ENCODE results near the gene PLAAT3. TPM values are rescaled to one million over a fixed set of nuclear protein-coding genes. Genes with fewer than 3 reads are reported as not detected.
"Not testable (repeated sequence)": the region's sequence is repeated elsewhere in the genome, so short reads cannot be mapped to it uniquely, and the experiment has no call there.

The PLAAT3 gene
- total RNA-seq, 1 donor from 2014 or later: 2.3 TPM

DNA sequence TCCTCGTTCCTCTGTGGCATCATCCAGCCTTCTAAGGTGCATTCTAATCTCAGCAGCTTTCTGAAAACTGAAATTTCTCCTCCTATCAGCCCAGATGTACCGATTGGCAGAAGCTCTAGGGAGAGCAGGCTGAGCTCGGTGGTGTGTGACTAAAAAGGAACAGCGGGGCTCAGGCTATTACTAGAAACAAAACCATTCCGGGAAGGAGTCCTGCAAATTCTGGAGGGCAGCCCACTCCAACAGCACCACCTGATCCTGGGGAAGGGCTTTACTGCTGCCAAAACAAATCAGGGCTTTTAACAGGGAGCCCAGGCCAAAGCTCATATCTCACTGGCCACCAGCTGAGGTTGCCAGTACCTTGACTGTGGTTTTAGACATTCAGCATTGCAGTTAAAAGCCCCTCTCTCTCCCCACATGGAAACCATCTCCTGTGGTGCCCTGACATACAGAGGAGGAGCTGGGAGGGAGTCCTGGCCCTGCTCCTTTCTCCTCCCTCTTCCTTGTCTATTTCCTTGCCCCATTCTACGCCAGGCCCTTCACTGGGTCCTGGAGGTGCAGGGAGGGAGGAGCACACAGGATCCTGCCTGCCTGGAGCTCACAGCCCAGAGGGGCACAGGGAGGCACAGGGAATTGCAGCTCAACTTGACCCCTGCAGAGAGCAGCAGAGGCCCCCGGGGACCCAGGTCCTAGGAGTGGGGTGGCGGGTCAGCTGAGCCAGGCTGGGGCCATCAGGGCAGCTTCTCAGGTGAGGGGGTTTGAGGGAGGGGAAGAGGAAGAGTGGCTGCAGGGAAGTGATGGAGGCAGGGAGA is 76.7 kb downstream of the PLAAT3 start:
- peaks cover 61% of the 10 kb centered on the region for H3K4me1 Mint-ChIP-seq (ENCODE audit: low read depth)
- peak overlapping the region; percentile 91 for H3K27ac Mint-ChIP-seq
- no peak for DNase-seq (ENCODE audit: low spot score)
- peaks cover 15% of the 10 kb centered on the region for H3K36me3 Mint-ChIP-seq (ENCODE audit: low read depth)
- no peaks in the 10 kb centered on the region for H3K9me3 Mint-ChIP-seq
- intact Hi-C loops (cut with micrococcal nuclease): loop anchor here (5.0 kb wide), 1 partner anchor 100 kb away; no protein-coding TSS in a partner anchor
- peak overlapping the region; percentile 86 for H3K4me3 Mint-ChIP-seq
- H3K27me3 Mint-ChIP-seq (ENCODE audit: insufficient read depth): no peaks in the 10 kb centered on the region

DNA sequence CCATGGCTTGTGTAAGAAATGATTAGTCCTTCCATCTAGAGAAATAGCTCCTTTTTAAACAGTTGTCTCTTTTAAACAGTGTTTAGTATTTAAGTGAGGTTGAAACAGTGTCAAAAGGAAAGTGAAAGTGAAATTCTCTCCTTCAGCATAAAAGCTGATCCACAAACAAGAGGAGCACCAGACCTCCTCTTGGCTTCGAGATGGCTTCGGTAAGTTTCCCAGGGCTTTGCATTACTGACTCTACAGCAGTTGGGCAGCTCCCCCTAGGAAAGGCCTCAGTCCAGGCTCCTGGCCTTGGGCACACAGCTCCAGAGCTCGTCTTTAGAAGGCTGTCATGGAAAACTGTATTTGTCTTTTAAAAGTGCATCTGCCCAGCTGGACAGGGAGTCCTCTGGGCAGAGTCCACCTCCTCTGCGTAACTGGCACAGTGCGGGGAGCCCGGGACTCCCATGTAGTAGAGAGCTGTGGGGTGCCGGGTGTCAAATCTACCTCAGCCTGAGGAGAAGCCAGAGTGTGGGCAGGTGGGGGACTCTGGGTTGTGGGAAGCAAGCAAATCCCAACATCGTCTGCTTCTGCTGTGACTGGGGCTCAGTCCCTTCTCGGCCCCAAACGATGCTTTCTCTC is 77.5 kb downstream of the PLAAT3 start, which contains the start of gene PLAAT4:
PLAAT4 (plus strand) TSS at position 140 of the 624 bp plus-strand sequence; CDS start at position 201, 61 bp downstream.
- intact Hi-C loops (cut with micrococcal nuclease): loop anchor here (5.0 kb wide), 1 partner anchor 101 kb away; no protein-coding TSS in a partner anchor
- no peaks in the 10 kb centered on the region for H3K27me3 Mint-ChIP-seq (ENCODE audit: insufficient read depth)
- peak within 1 kb of the TSS; percentile 86 for H3K4me3 Mint-ChIP-seq
- H3K27ac Mint-ChIP-seq: peak within 1 kb of the TSS; percentile 91
- peak; percentile 41 for DNase-seq (ENCODE audit: low spot score)
- peaks cover 11% of the 10 kb centered on the region for H3K36me3 Mint-ChIP-seq (ENCODE audit: low read depth)
- no peaks in the 10 kb centered on the region for H3K9me3 Mint-ChIP-seq
- H3K4me1 Mint-ChIP-seq (ENCODE audit: low read depth): peaks cover 69% of the 10 kb centered on the region

GRCh38 chr11:63535734-63536133 is 78.5 kb downstream of the PLAAT3 start:
- intact Hi-C loops (cut with micrococcal nuclease): loop anchor here (1.0 to 5.0 kb wide), 4 partner anchors 18 to 136 kb away; partner anchors contain the start of gene ATL3
- H3K27me3 Mint-ChIP-seq (ENCODE audit: insufficient read depth): no peaks in the 10 kb centered on the region
- peak overlapping the region; percentile 86 for H3K4me3 Mint-ChIP-seq
- DNase-seq (ENCODE audit: low spot score): peak; percentile 34
- H3K9me3 Mint-ChIP-seq: no peaks in the 10 kb centered on the region
- H3K36me3 Mint-ChIP-seq (ENCODE audit: low read depth): peaks cover 11% of the 10 kb centered on the region
- peaks cover 77% of the 10 kb centered on the region for H3K4me1 Mint-ChIP-seq (ENCODE audit: low read depth)
- peak overlapping the region; percentile 91 for H3K27ac Mint-ChIP-seq

- H3K36me3 Mint-ChIP-seq (ENCODE audit: low read depth): peaks cover 6% of the 10 kb centered on the region
- DNase-seq (ENCODE audit: low spot score): peak; percentile 32
- intact Hi-C loops (cut with micrococcal nuclease): loop anchor here (1.0 to 5.0 kb wide), 4 partner anchors 18 to 136 kb away; partner anchors contain the start of gene ATL3
- peak overlapping the region; percentile 91 for H3K27ac Mint-ChIP-seq
- peaks cover 81% of the 10 kb centered on the region for H3K4me1 Mint-ChIP-seq (ENCODE audit: low read depth)
- H3K9me3 Mint-ChIP-seq: no peaks in the 10 kb centered on the region
- H3K27me3 Mint-ChIP-seq (ENCODE audit: insufficient read depth): no peaks in the 10 kb centered on the region
- peak overlapping the region; percentile 86 for H3K4me3 Mint-ChIP-seq
Measured at GRCh38 chr11:63534895-63535461, 79.3 kb downstream of the PLAAT3 start.

DNA sequence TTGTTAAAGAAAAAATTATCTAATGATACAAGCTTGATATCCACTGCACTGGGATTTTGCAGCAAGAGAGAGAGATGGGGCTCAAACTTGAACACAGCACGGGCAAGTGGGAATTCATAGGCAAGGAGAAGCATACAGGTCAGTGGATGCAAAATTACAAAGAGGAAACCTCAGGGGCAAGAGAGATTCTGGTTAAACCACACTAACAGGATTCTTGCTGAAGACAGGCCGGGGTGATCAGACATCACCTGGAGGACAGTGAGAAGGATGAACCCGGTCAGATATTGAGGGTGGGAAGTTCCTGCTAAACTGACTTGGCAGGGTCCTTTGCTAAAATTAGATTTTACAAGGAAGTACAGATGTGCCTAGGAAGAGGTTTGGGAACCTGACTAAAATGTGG is 80.2 kb downstream of the PLAAT3 start:
- peaks cover 88% of the 10 kb centered on the region for H3K4me1 Mint-ChIP-seq (ENCODE audit: low read depth)
- no peaks in the 10 kb centered on the region for H3K9me3 Mint-ChIP-seq
- H3K4me3 Mint-ChIP-seq: no peak overlapping the region
- H3K27me3 Mint-ChIP-seq (ENCODE audit: insufficient read depth): no peaks in the 10 kb centered on the region
- H3K27ac Mint-ChIP-seq: no peak overlapping the region
- H3K36me3 Mint-ChIP-seq (ENCODE audit: low read depth): peaks cover 3% of the 10 kb centered on the region
- DNase-seq (ENCODE audit: low spot score): no peak
- intact Hi-C loops (cut with micrococcal nuclease): no loop called here

GRCh38 chr11:63532799-63533475 is 81.3 kb downstream of the PLAAT3 start:
- H3K36me3 Mint-ChIP-seq (ENCODE audit: low read depth): no peaks in the 10 kb centered on the region
- H3K27ac Mint-ChIP-seq: no peak overlapping the region
- H3K27me3 Mint-ChIP-seq (ENCODE audit: insufficient read depth): no peaks in the 10 kb centered on the region
- H3K9me3 Mint-ChIP-seq: no peaks in the 10 kb centered on the region
- peaks cover 80% of the 10 kb centered on the region for H3K4me1 Mint-ChIP-seq (ENCODE audit: low read depth)
- no peak for DNase-seq (ENCODE audit: low spot score)
- no peak overlapping the region for H3K4me3 Mint-ChIP-seq
- intact Hi-C loops (cut with micrococcal nuclease): no loop called here

DNA sequence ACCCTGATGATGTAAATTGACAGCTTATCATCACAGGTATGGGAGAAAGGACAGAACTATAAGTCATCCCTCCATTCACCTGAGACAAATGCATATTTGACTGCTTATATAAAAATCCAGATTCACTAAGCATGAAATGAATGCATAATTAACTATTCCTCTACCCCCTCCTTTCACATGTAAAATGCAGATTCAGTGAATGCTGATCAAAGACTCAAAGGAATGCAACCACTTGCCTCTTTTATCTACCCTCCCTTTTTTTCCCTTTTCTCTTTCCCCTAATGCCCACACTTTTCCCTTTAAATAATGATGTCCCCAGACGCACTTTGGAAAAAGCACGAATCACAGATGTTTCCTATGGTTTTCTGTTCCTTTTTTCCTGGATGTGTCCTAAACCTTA is 82.1 kb downstream of the PLAAT3 start:
- Mint-ChIP-seq H3K4me1 (ENCODE audit: low read depth) (peaks cover 72% of the 10 kb centered on the region), H3K4me3 (no peak overlapping the region), H3K27me3 (ENCODE audit: insufficient read depth) (no peaks in the 10 kb centered on the region), H3K9me3 (no peaks in the 10 kb centered on the region), H3K27ac (no peak overlapping the region), H3K36me3 (ENCODE audit: low read depth) (no peaks in the 10 kb centered on the region)
- DNase-seq (ENCODE audit: low spot score): no peak
- intact Hi-C loops (cut with micrococcal nuclease): no loop called here

DNA sequence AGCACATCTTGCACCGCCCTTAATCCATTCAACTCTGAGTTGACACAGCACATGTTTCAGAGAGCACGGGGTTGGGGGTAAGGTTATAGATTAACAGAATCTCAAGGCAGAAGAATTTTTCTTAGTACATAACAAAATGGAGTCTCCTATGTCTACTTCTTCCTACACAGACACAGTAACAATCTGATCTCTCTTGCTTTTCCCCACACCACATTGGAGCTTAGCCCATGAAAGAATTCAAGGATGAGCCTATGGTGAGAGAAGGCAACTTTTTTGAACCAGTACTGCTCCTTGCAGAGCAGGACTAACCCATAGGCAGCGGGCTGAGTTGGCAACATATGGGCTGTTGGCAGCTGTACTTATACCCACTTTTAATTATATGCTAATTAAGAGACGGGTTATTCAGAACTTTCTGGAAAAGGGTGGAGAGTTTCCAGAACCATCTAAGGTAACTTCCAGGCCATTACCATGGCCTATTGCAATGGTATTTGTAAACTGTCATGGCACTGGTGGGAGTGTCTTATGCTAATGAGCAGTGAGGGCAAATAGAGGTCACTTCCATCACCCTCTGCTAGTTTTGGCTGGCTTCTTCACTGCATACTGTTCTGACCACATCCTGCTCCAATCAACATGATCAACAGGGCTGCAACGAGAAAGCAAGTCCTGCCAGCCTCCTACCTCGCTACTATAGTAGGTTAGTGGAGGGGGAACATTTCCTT is 83.0 kb downstream of the PLAAT3 start:
- not testable (repeated sequence) for H3K36me3 Mint-ChIP-seq (ENCODE audit: low read depth); H3K27me3 Mint-ChIP-seq (ENCODE audit: insufficient read depth); H3K9me3 Mint-ChIP-seq
- peak; percentile 66 for DNase-seq (ENCODE audit: low spot score)
- peaks cover 63% of the 10 kb centered on the region for H3K4me1 Mint-ChIP-seq (ENCODE audit: low read depth)
- H3K27ac Mint-ChIP-seq: peak overlapping the region; percentile 65
- intact Hi-C loops (cut with micrococcal nuclease): loop anchor here (1.0 kb wide), 2 partner anchors 36 to 84 kb away; no protein-coding TSS in a partner anchor
- peak overlapping the region; percentile 54 for H3K4me3 Mint-ChIP-seq

DNA sequence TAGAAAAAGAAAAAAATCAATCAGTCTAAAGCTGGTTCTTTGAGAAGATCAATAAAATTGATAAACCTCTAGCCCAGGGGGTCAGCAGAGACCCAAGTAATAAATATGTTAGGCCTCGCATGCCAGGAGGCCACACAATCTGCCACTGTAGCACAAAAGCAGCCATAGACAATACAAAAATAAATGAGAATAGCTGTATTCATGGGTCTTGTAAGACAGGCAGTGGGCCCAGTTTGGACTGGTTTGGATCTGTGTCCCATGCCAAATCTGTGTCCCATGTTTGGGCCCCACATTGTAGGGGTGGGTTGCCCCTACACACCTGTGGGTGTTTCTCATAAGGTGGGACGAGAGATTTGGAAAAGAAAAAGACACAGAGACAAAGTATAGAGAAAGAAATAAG is 84.2 kb downstream of the PLAAT3 start:
- peaks cover 51% of the 10 kb centered on the region for H3K4me1 Mint-ChIP-seq (ENCODE audit: low read depth)
- no peak for DNase-seq (ENCODE audit: low spot score)
- no peak overlapping the region for H3K27ac Mint-ChIP-seq
- no peaks in the 10 kb centered on the region for H3K27me3 Mint-ChIP-seq (ENCODE audit: insufficient read depth)
- no peaks in the 10 kb centered on the region for H3K9me3 Mint-ChIP-seq
- H3K36me3 Mint-ChIP-seq (ENCODE audit: low read depth): no peaks in the 10 kb centered on the region
- intact Hi-C loops (cut with micrococcal nuclease): no loop called here
- no peak overlapping the region for H3K4me3 Mint-ChIP-seq

- intact Hi-C loops (cut with micrococcal nuclease); H3K9me3 Mint-ChIP-seq; H3K36me3 Mint-ChIP-seq (ENCODE audit: low read depth); H3K27ac Mint-ChIP-seq; H3K27me3 Mint-ChIP-seq (ENCODE audit: insufficient read depth); DNase-seq (ENCODE audit: low spot score); H3K4me3 Mint-ChIP-seq: not testable (repeated sequence)
- peaks cover 46% of the 10 kb centered on the region for H3K4me1 Mint-ChIP-seq (ENCODE audit: low read depth)
Measured at GRCh38 chr11:63529373-63529772, 84.9 kb downstream of the PLAAT3 start.

- H3K27me3 Mint-ChIP-seq (ENCODE audit: insufficient read depth); intact Hi-C loops (cut with micrococcal nuclease); DNase-seq (ENCODE audit: low spot score); H3K36me3 Mint-ChIP-seq (ENCODE audit: low read depth); H3K9me3 Mint-ChIP-seq; H3K4me3 Mint-ChIP-seq; H3K27ac Mint-ChIP-seq: not testable (repeated sequence)
- peaks cover 40% of the 10 kb centered on the region for H3K4me1 Mint-ChIP-seq (ENCODE audit: low read depth)
Measured at GRCh38 chr11:63528729-63529278, 85.4 kb downstream of the PLAAT3 start.

- H3K4me3 Mint-ChIP-seq; H3K9me3 Mint-ChIP-seq; intact Hi-C loops (cut with micrococcal nuclease); DNase-seq (ENCODE audit: low spot score); H3K36me3 Mint-ChIP-seq (ENCODE audit: low read depth); H3K27ac Mint-ChIP-seq; H3K27me3 Mint-ChIP-seq (ENCODE audit: insufficient read depth): not testable (repeated sequence)
- peaks cover 34% of the 10 kb centered on the region for H3K4me1 Mint-ChIP-seq (ENCODE audit: low read depth)
Measured at GRCh38 chr11:63528156-63528555, 86.1 kb downstream of the PLAAT3 start.

Data from activated T-helper 1 cell treated with anti-CD3 and anti-CD28 coated beads, Interleukin-12 subunit alpha, Interleukin-12 subunit beta, Interleukin-2, Interleukin-4 antibody, amounts not matched to agents 30 ng/mL and 10 ng/mL and 1 ng/mL, durations not matched to agents 14 hours and 24 hours and 36 hours (primary cell).